A549 (cell line): ENCODE results near the gene TRIM38. TPM values are rescaled to one million over a fixed set of nuclear protein-coding genes. Genes with fewer than 3 reads are reported as not detected.

Source experiments
- ATAC-seq, 2 experiments: fragments of 200-7000 bp in 1 of 2; fragments of >200 bp in 1 of 2; cut with Nextera tagmentation in 1 of 2; cut with Tn5 transposase in 1 of 2; 3 replicates each; pipeline versions ENCODE4 v1.8.0 to v1.9.1; 2018 to 2020; ENCODE audit warnings: mild to moderate bottlenecking in 1 of 2, moderate library complexity in 1 of 2
- CTCF ChIA-PET: fragments of 300-600 bp; sonication (Branson Sonifier 250); formaldehyde crosslinking; extraction: SDS; loops from one replicate; lab custom pipeline; 2021; ENCODE audit warnings: antibody characterized with exemption, inconsistent platforms; lab: Yijun Ruan, JAX
- POLR2A ChIA-PET: fragments of 350-600 bp; formaldehyde crosslinking; extraction: SDS; loops from one replicate; lab custom pipeline; 2021; ENCODE audit warnings: antibody characterized with exemption, inconsistent platforms; lab: Yijun Ruan, JAX
- DNase-seq, 2 experiments: peaks; one replicate each; pipeline versions ENCODE4 v3.0.0 to v3.0.0-alpha.2; 2011 to 2016; ENCODE audit warnings: low read depth in 1 of 2, low spot score in 1 of 2
- FAIRE-seq: peaks from 2 replicates; lab custom pipeline; 2011; peaks lifted over from hg19 to GRCh38; lab: Jason Lieb, UNC
- H3K27ac ChIP-seq, 2 experiments: fragments of >200 bp; sonication (Bioruptor Twin); formaldehyde crosslinking; 3 replicates each; pipeline ENCODE4 v1.5.1; 2016 to 2017
- H3K4me1 ChIP-seq: fragments of >200 bp; sonication (Bioruptor Twin); formaldehyde crosslinking; 3 replicates; pipeline ENCODE4 v1.6.1; 2016
- H3K4me2 ChIP-seq: fragments of >200 bp; sonication (Bioruptor Twin); formaldehyde crosslinking; 3 replicates; pipeline ENCODE4 v1.6.1; 2016
- H3K4me3 ChIP-seq: fragments of >200 bp; sonication (Bioruptor Twin); formaldehyde crosslinking; 3 replicates; pipeline ENCODE4 v1.5.1; 2016
- H3K9me3 ChIP-seq: fragments of >200 bp; sonication (Bioruptor Twin); formaldehyde crosslinking; 3 replicates; pipeline ENCODE4 v1.6.1; 2016
- BHLHE40 ChIP-seq: IDR thresholded peaks from 2 replicates; pipeline ENCODE4 v1.6.1; 2012; ENCODE audit warnings: low read depth, low read length, inconsistent platforms
- CBX2 ChIP-seq: fragments of 200-600 bp; sonication (generic); IDR thresholded peaks from 2 replicates; pipeline ENCODE4 v1.6.1; 2016; ENCODE audit warnings: low read depth, mild to moderate bottlenecking, borderline replicate concordance
- CEBPB ChIP-seq, 2 experiments: fragments of >200 bp in 1 of 2; sonication (Bioruptor Twin) in 1 of 2; formaldehyde crosslinking in 1 of 2; IDR thresholded peaks; 2 replicates each; pipeline ENCODE4 v1.6.1; 2012 to 2016
- EHMT2 ChIP-seq: fragments of 200-600 bp; sonication (generic); IDR thresholded peaks from 2 replicates; pipeline ENCODE4 v1.6.1; 2016; ENCODE audit warnings: antibody characterized with exemption, low read depth, mild to moderate bottlenecking, moderate library complexity
- ELK1 ChIP-seq: fragments of 150-350 bp; IDR thresholded peaks from 2 replicates; pipeline ENCODE4 v1.6.1; 2014; ENCODE audit warnings: low read depth, mild to moderate bottlenecking, low read length
- FOSL2 ChIP-seq, 2 experiments: fragments of 450-650 bp in 1 of 2; fragments of >200 bp in 1 of 2; sonication (Bioruptor Twin) in 1 of 2; formaldehyde crosslinking; IDR thresholded peaks; 2 replicates each; pipeline versions ENCODE4 v1.5.0 to v1.6.1; 2016 to 2020; ENCODE audit warnings: mild to moderate bottlenecking in 1 of 2, moderate library complexity in 1 of 2
- HDAC2 ChIP-seq: fragments of 200-600 bp; sonication (generic); IDR thresholded peaks from 2 replicates; pipeline ENCODE4 v1.6.1; 2016
- JUNB ChIP-seq: fragments of >200 bp; sonication (Bioruptor Twin); formaldehyde crosslinking; IDR thresholded peaks from 2 replicates; pipeline ENCODE4 v1.6.1; 2016
- KDM5A ChIP-seq: fragments of 200-600 bp; sonication (generic); IDR thresholded peaks from 2 replicates; pipeline ENCODE4 v1.6.1; 2016; ENCODE audit warnings: antibody characterized with exemption, mild to moderate bottlenecking
- MAFK ChIP-seq: fragments of 450-650 bp; IDR thresholded peaks from 2 replicates; pipeline ENCODE4 v1.6.1; 2014; ENCODE audit not compliant: partially characterized antibody
- MAX ChIP-seq: IDR thresholded peaks from 2 replicates; pipeline ENCODE4 v1.6.1; 2012
- NFE2L2 ChIP-seq: fragments of 150-350 bp; conservative IDR thresholded peaks from 2 replicates; pipeline ENCODE4 v1.6.1; 2014; ENCODE audit warnings: low read length
- NPAS2 ChIP-seq: fragments of 250-450 bp; sonication (Bioruptor Pico); IDR thresholded peaks from 2 replicates; pipeline ENCODE4 v1.8.0; 2022; ENCODE audit warnings: mild to moderate bottlenecking, moderate library complexity, borderline replicate concordance
- NR3C1 ChIP-seq: fragments of >200 bp; sonication (Bioruptor Twin); formaldehyde crosslinking; IDR thresholded peaks from 3 replicates; pipeline ENCODE4 v1.6.1; 2017
- POLR2A ChIP-seq: IDR thresholded peaks from 2 replicates; pipeline ENCODE4 v1.6.1; 2012; ENCODE audit warnings: mild to moderate bottlenecking, low read length
- RAD21 ChIP-seq, 2 experiments: fragments of >200 bp in 1 of 2; sonication (Bioruptor Twin) in 1 of 2; formaldehyde crosslinking in 1 of 2; IDR thresholded peaks in 1 of 2; conservative IDR thresholded peaks in 1 of 2; 2 replicates in 1 of 2; 3 replicates in 1 of 2; pipeline ENCODE4 v1.6.1; 2012 to 2018; ENCODE audit warnings: inconsistent platforms in 1 of 2
- RARB ChIP-seq: fragments of 250-450 bp; sonication (Bioruptor Pico); IDR thresholded peaks from 2 replicates; pipeline ENCODE4 v1.8.0; 2021; ENCODE audit warnings: mild to moderate bottlenecking, moderate library complexity
- SMC3 ChIP-seq: fragments of >200 bp; sonication (Bioruptor Twin); formaldehyde crosslinking; IDR thresholded peaks from 3 replicates; pipeline ENCODE4 v1.6.1; 2018; ENCODE audit warnings: inconsistent platforms
- TP53 ChIP-seq: fragments of 250-450 bp; sonication (Bioruptor Pico); IDR thresholded peaks from 2 replicates; pipeline ENCODE4 v1.5.0; 2021; ENCODE audit warnings: mild to moderate bottlenecking, moderate library complexity
- ZNF302 ChIP-seq: fragments of 250-450 bp; sonication (Bioruptor Pico); IDR thresholded peaks from 2 replicates; pipeline ENCODE4 v1.9.0; 2021; ENCODE audit warnings: inconsistent platforms, mild to moderate bottlenecking, moderate library complexity
- WGBS: methylation state at CpG from one replicate; pipeline ENCODE4 v1.1.6; 2017; ENCODE audit errors: missing lambda C conversion rate; 5-methylcytosine and 5-hydroxymethylcytosine counted together
- polyA plus RNA-seq, 4 experiments: library from polyadenylated mRNA; depleted of rRNA in 3 of 4; stranded (reverse); fragments of >200 nt; fragmentation: RNase III in 1 of 4; extraction: RNeasy Plus Mini Kit Qiagen cat#74134 plus additional on column Dnase treatment in 1 of 4; gene quantifications; 2 replicates in 3 of 4; 3 replicates in 1 of 4; pipeline ENCODE4 v1.2.3, GENCODE V29; 2011 to 2017
- TF ChIP-seq, protein P1 (sequence below): fragments of >200 bp; sonication (Bioruptor Twin); formaldehyde crosslinking; IDR thresholded peaks from 3 replicates; pipeline ENCODE4 v1.6.1; 2016
- TF ChIP-seq, protein P2 (sequence below): IDR thresholded peaks from 2 replicates; pipeline ENCODE4 v1.6.1; 2012
- TF ChIP-seq, protein P3 (sequence below): fragments of >200 bp; sonication (Bioruptor Twin); formaldehyde crosslinking; IDR thresholded peaks from 3 replicates; pipeline ENCODE4 v1.5.1; 2016
- TF ChIP-seq, protein P4 (sequence below): fragments of 250-450 bp; sonication (Bioruptor Pico); IDR thresholded peaks from 2 replicates; pipeline ENCODE4 v1.5.0; 2020; ENCODE audit warnings: low read depth, mild to moderate bottlenecking, moderate library complexity

The TRIM38 gene
- polyA plus RNA-seq, 2 of the 4 experiments (the other 2 are of a cell fraction), result 1.7 to 3.4 TPM

DNA sequence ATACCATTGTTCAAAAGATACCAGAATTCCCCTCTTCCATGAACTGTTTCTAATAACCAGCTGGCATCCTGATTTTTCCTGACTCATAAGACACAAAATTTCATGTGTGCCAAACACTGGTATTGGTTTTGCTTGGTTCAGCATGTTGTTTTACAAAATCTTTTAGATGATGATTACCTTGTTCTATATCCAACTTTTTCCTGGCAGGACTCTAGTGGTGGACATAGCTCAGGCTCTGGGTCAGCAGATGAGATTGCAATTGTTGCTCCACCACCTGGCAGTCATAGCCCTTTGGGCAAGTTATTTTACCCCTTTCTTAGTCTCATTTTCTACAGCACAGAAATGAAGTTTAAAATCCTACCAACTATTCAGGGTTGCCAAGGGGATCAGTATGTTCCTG, 6.2 kb downstream of the TRIM38 start (continued):
- TF ChIP-seq, protein P1, sequence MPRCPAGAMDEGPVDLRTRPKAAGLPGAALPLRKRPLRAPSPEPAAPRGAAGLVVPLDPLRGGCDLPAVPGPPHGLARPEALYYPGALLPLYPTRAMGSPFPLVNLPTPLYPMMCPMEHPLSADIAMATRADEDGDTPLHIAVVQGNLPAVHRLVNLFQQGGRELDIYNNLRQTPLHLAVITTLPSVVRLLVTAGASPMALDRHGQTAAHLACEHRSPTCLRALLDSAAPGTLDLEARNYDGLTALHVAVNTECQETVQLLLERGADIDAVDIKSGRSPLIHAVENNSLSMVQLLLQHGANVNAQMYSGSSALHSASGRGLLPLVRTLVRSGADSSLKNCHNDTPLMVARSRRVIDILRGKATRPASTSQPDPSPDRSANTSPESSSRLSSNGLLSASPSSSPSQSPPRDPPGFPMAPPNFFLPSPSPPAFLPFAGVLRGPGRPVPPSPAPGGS, result no peak
- no peak for TF ChIP-seq SMC3
- TF ChIP-seq BHLHE40, result no peak
- no peak for TF ChIP-seq NR3C1
- no peak for TF ChIP-seq NPAS2 (CRISPR knock-in tag)
- no peak for TF ChIP-seq POLR2A
- TF ChIP-seq ZNF302, result no peak
- TF ChIP-seq HDAC2, result no peak
- no peak for TF ChIP-seq MAFK
- TF ChIP-seq RAD21 (conservative IDR thresholded peaks at IDR 0.05 in 1 of 2, IDR thresholded peaks at IDR 0.05 in 1 of 2), result no peak
- TF ChIP-seq, all 56 proteins: peak for 0

DNA sequence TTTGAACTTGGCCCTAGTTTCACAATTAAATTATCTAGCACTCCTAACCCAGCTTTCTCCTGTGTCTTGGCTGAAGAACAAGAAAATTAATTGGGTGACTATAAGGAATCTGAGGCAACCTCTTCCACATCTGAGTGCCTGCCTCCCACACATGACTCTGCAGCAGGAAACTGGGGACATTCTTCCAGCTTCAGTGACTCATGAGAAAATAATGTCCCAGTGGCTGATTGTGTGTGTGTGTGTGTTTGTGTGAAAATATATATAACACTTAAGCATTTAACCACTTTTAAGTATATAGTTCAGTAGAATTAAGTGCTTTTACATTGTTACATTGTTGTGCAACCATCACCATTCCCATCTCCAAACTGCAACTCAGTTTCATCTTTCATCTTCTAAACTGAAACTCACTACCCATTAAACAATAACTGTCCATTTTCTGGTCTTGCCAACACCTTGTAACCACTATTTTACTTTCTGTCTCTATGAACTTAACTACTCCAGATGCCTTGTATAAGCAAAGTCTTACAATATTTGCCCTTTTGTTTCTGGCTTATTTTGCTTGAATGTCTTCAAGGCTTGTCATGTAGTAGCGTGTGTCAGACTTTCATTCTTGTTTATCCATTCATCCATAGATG, 8.7 kb downstream of the TRIM38 start:
- whole genome bisulfite sequencing, result 93% methylated on average over 1 of the region's 1 CpG
- ATAC-seq, result peak; percentile 65 to 66; a peak in 4 of 6 replicates

DNA sequence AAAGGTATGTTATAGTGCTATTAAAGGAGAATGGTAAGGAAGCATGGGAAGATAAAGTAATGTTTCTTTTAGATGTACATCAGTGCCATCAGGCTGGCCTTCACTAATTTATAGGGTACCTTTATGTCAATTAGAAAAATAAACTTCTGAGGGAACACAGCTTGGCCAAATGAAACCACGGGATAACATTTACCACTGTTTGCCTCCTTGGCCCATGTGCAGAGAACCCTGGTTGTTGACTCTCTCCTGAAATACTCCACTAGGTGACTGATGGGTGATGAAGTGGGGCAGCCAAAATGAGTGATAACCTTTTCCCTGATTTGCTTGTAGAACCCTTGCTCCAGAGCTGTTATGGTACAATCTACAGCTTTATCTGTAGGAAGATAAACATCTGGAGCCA, 9.5 kb downstream of the TRIM38 start:
- no peak for ATAC-seq
- peak overlapping the region; percentile 65 to 82; a peak in 4 of 6 replicates for H3K27ac ChIP-seq
- no peak overlapping the region for H3K4me2 ChIP-seq
- 95% methylated on average over 1 of the region's 1 CpG for WGBS
- ChIA-PET CTCF (no interaction called here), POLR2A (interaction anchor here (0.5 kb wide), 1 partner anchor 131 kb away, joined by 3 read pairs; no protein-coding TSS in a partner anchor)
- no peak for DNase-seq
- H3K9me3 ChIP-seq, result no peaks in the 10 kb centered on the region
- no peak overlapping the region for H3K4me3 ChIP-seq
- TF ChIP-seq HDAC2 (no peak), RARB (no peak), CBX2 (no peak)
- peaks cover 17% of the 10 kb centered on the region for H3K4me1 ChIP-seq
- FAIRE-seq, result no peak

More for the DNA sequence above, 8.7 kb downstream of the TRIM38 start:
- no peaks in the 10 kb centered on the region for H3K9me3 ChIP-seq
- TF ChIP-seq, protein P2, sequence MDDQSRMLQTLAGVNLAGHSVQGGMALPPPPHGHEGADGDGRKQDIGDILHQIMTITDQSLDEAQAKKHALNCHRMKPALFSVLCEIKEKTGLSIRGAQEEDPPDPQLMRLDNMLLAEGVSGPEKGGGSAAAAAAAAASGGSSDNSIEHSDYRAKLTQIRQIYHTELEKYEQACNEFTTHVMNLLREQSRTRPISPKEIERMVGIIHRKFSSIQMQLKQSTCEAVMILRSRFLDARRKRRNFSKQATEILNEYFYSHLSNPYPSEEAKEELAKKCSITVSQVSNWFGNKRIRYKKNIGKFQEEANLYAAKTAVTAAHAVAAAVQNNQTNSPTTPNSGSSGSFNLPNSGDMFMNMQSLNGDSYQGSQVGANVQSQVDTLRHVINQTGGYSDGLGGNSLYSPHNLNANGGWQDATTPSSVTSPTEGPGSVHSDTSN, result no peak
- TF ChIP-seq RAD21 (conservative IDR thresholded peaks at IDR 0.05 in 1 of 2, IDR thresholded peaks at IDR 0.05 in 1 of 2) (no peak), FOSL2 (IDR thresholded peaks at IDR 0.05) (no peak), FOSL2 (CRISPR knock-in tag; IDR thresholded peaks at IDR 0.05) (peak; percentile 68), JUNB (peak; percentile 42), ZNF302 (no peak), TP53 (CRISPR knock-in tag) (no peak), BHLHE40 (no peak), CEBPB (IDR thresholded peaks at IDR 0.05) (peak in 1 of 2 experiments; percentile 23; a peak in 1 of 4 replicates)
- TF ChIP-seq, protein P3, sequence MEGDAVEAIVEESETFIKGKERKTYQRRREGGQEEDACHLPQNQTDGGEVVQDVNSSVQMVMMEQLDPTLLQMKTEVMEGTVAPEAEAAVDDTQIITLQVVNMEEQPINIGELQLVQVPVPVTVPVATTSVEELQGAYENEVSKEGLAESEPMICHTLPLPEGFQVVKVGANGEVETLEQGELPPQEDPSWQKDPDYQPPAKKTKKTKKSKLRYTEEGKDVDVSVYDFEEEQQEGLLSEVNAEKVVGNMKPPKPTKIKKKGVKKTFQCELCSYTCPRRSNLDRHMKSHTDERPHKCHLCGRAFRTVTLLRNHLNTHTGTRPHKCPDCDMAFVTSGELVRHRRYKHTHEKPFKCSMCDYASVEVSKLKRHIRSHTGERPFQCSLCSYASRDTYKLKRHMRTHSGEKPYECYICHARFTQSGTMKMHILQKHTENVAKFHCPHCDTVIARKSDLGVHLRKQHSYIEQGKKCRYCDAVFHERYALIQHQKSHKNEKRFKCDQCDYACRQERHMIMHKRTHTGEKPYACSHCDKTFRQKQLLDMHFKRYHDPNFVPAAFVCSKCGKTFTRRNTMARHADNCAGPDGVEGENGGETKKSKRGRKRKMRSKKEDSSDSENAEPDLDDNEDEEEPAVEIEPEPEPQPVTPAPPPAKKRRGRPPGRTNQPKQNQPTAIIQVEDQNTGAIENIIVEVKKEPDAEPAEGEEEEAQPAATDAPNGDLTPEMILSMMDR, result no peak
- TF ChIP-seq, all 56 proteins: peak for 3
- FAIRE-seq (no peak), DNase-seq (peak; percentile 29 to 61)
- no peak overlapping the region for H3K4me3 ChIP-seq
- ChIA-PET CTCF (interaction anchor here (1.1 kb wide), 1 partner anchor 8 kb away, joined by 3 read pairs; no protein-coding TSS in a partner anchor), POLR2A (no interaction called here)
- H3K4me1 ChIP-seq, result peaks cover 17% of the 10 kb centered on the region
- peak overlapping the region; percentile 63 for H3K4me2 ChIP-seq
- H3K27ac ChIP-seq, result peak overlapping the region; percentile 74 to 82

DNA sequence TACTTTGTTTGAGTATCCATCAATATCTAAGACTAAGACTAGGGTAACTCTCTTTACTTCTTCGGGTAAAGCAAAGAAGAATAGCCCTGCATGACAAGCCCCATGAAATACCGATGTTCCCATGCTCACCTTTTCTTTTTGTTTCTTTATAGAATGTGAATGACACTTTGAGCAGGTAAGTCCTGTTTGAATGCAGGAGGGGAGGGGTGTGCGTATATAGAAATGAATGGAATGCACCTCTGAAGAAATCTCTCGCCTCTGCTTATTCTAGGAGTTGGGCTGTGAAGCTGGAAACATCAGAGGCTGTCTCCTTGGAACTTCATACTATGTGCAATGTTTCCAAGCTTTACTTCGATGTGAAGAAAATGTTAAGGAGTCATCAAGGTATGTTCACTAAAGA, 10.3 kb downstream of the TRIM38 start:
- ChIA-PET CTCF (interaction anchor here (1.6 kb wide), 1 partner anchor 20 kb away, joined by 6 read pairs; no protein-coding TSS in a partner anchor), POLR2A (no interaction called here)
- Histone ChIP-seq H3K27ac (no peak overlapping the region), H3K4me3 (no peak overlapping the region), H3K4me1 (peaks cover 17% of the 10 kb centered on the region), H3K4me2 (no peak overlapping the region), H3K9me3 (no peaks in the 10 kb centered on the region)
- DNase-seq, result no peak
- 87% methylated on average over 5 of the region's 5 CpGs for WGBS
- TF ChIP-seq NFE2L2 (no peak), EHMT2 (no peak), NR3C1 (no peak), KDM5A (no peak), ZNF302 (no peak), ELK1 (no peak), FOSL2 (IDR thresholded peaks at IDR 0.05) (no peak), FOSL2 (CRISPR knock-in tag; IDR thresholded peaks at IDR 0.05) (no peak), MAX (no peak)
- TF ChIP-seq, protein P1, result no peak
- TF ChIP-seq, protein P4, sequence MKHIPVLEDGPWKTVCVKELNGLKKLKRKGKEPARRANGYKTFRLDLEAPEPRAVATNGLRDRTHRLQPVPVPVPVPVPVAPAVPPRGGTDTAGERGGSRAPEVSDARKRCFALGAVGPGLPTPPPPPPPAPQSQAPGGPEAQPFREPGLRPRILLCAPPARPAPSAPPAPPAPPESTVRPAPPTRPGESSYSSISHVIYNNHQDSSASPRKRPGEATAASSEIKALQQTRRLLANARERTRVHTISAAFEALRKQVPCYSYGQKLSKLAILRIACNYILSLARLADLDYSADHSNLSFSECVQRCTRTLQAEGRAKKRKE (CRISPR knock-in tag), result no peak
- no peak for FAIRE-seq
- no peak for ATAC-seq
